Adrenal gland (tissue), 12 donors: Measurements from ENCODE around the gene SLC22A4. TPM values are rescaled to one million over a fixed set of nuclear protein-coding genes. Genes with fewer than 3 reads are reported as not detected.

Source experiments
- DNase-seq, 7 donors: peaks; one replicate each; pipeline ENCODE4 v3.0.0-alpha.2; 2019 to 2020
- H3K27ac ChIP-seq, 5 donors: fragments of 200-600 bp; sonication (generic) in 4 of 5; 1 replicate in 3 of 5; 2 replicates in 2 of 5; pipeline versions ENCODE4 v1.5.1 to v1.8.0; 2016 to 2020; ENCODE audit warnings: mild to moderate bottlenecking in 1 of 5
- H3K27me3 ChIP-seq: fragments of 200-600 bp; 2 replicates; pipeline ENCODE4 v1.8.0; 2021
- H3K36me3 ChIP-seq, 2 donors: fragments of 200-600 bp; replicated peaks in 1 of 2; 1 replicate in 1 of 2; 2 replicates in 1 of 2; pipeline versions ENCODE4 v1.5.1 to v1.8.0; 2018 to 2022
- H3K4me1 ChIP-seq, 2 donors: fragments of 200-600 bp; replicated peaks in 1 of 2; 1 replicate in 1 of 2; 2 replicates in 1 of 2; pipeline versions ENCODE4 v1.5.1 to v1.8.0; 2018 to 2021
- H3K4me3 ChIP-seq, 4 donors: fragments of 200-600 bp; sonication (generic) in 3 of 4; one replicate each; pipeline ENCODE4 v1.5.1; 2016 to 2018
- H3K9me3 ChIP-seq, 3 donors: fragments of 200-600 bp; sonication (generic) in 1 of 3; replicated peaks in 1 of 3; 1 replicate in 2 of 3; 2 replicates in 1 of 3; pipeline versions ENCODE4 v1.5.1 to v1.8.0; 2016 to 2021
- POLR2A ChIP-seq, 2 donors: fragments of 450-650 bp; IDR thresholded peaks; one replicate each; pipeline ENCODE4 v1.6.1; 2017; ENCODE audit warnings: antibody characterized with exemption in 2 of 2, mild to moderate bottlenecking in 2 of 2, moderate library complexity in 1 of 2
- WGBS, 4 donors: extraction: QIAGEN DNeasy Blood & Tissue Kit in 2 of 4; methylation state at CpG; one replicate each; pipeline versions ENCODE4 v1.1.5 to v1.1.7; 2013 to 2017; 5-methylcytosine and 5-hydroxymethylcytosine counted together
- intact Hi-C, 2 donors: fragments of 100-400 bp; cut with DNase I; formaldehyde crosslinking; loops; one replicate each; pipeline versions ENCODE4 v1.14.1 to v1.15.0; 2022 to 2023
- polyA plus RNA-seq, 3 donors: library from polyadenylated mRNA; stranded (reverse); fragments of 200-250 nt in 2 of 3; fragments of 350-450 nt in 1 of 3; fragmentation: Illumina TruSeq in 1 of 3; extraction: RNeasy Lipid Tissue Mini Kit (QIAGEN cat#74804) in 1 of 3; gene quantifications; one replicate each; pipeline ENCODE4 v1.2.3, GENCODE V29; 2013 to 2014
- total RNA-seq, 9 donors: library from RNA; depleted of rRNA in 4 of 9; stranded (reverse); fragments of >200 nt in 4 of 9; fragments of 120-200 nt in 1 of 9; fragmentation: NEBNext Ultra II Directional in 1 of 9; extraction: Animal tissue kit (Norgen Biotek cat#: 25700) in 1 of 9; gene quantifications; one replicate each; pipeline versions ENCODE4 v1.1.0 to v1.2.4, GENCODE V29; 2013 to 2023
- TF ChIP-seq, protein P1 (sequence below), 6 experiments: fragments of 450-650 bp in 4 of 6; fragments of 200-600 bp in 2 of 6; sonication (generic) in 1 of 6; IDR thresholded peaks; 1 replicate in 5 of 6; 2 replicates in 1 of 6; pipeline versions ENCODE4 v1.5.1 to v1.8.0; 2016 to 2021; ENCODE audit warnings: antibody characterized with exemption in 6 of 6, mild to moderate bottlenecking in 2 of 6, moderate library complexity in 1 of 6
- donor health status: healthy with polysubstance abuse.
- donor health status: Bipolar disorder and iron deficiency.
- donor health status: DM: yes; HTN: yes; CAD: no.
- donor health status: DM: no; HTN: no; CAD: no.
- donor health status: DM: no; HTN: no; CAD: no.
- donor health status: DM: yes; HTN: yes; CAD: no.

SLC22A4 gene
- total and polyA plus RNA-seq, 12 donors = 1.4 to 8.2 (median 3.2) TPM

DNA sequence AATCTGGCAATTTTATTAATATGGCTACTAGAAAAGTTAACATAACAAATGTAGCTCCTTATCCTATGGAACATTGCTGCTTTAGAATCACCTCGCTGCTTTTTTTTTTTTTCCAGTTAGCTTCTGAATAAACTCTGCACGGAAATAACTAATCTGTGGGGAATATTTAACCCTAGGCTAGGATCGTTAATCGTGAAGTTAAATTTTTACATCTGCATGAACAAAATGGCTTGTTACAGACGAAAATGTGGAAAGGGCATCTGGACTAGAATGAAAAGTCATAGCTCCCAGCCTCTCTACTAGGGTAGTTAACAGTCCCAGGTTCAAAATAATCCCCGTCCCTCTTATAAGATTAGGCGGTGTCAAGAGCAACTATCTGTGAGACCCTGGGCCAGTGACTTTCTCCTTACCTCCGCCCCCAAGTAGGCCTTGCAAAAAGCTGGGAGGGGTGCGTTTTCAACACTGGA lies 74.8 kb downstream of the SLC22A4 start:
- 9 to 13% (median 11%) methylated on average over 7 to 9 of the region's 9 CpGs for WGBS, 4 donors
- H3K27ac ChIP-seq = peak overlapping the region in 4 of 5 donors; percentile 73 to 91 (median 88)
- intact Hi-C loops = loop anchor here in 1 of 2 donors (10.0 kb wide), 1 partner anchor 74 kb away; the partner anchor contains the start of gene SLC22A4
- H3K4me3 ChIP-seq = peak overlapping the region; percentile 2 to 75 (median 67)
- H3K36me3 ChIP-seq = no peaks in the 10 kb centered on the region
- peaks cover 23 to 47% of the 10 kb centered on the region in 2 donors for H3K4me1 ChIP-seq
- H3K27me3 ChIP-seq = no peaks in the 10 kb centered on the region
- TF ChIP-seq POLR2A (IDR thresholded peaks at IDR 0.05) = no peak
- TF ChIP-seq, protein P1, sequence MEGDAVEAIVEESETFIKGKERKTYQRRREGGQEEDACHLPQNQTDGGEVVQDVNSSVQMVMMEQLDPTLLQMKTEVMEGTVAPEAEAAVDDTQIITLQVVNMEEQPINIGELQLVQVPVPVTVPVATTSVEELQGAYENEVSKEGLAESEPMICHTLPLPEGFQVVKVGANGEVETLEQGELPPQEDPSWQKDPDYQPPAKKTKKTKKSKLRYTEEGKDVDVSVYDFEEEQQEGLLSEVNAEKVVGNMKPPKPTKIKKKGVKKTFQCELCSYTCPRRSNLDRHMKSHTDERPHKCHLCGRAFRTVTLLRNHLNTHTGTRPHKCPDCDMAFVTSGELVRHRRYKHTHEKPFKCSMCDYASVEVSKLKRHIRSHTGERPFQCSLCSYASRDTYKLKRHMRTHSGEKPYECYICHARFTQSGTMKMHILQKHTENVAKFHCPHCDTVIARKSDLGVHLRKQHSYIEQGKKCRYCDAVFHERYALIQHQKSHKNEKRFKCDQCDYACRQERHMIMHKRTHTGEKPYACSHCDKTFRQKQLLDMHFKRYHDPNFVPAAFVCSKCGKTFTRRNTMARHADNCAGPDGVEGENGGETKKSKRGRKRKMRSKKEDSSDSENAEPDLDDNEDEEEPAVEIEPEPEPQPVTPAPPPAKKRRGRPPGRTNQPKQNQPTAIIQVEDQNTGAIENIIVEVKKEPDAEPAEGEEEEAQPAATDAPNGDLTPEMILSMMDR (IDR thresholded peaks at IDR 0.05) = no peak
- DNase-seq = no peak
- no peaks in the 10 kb centered on the region for H3K9me3 ChIP-seq

DNA sequence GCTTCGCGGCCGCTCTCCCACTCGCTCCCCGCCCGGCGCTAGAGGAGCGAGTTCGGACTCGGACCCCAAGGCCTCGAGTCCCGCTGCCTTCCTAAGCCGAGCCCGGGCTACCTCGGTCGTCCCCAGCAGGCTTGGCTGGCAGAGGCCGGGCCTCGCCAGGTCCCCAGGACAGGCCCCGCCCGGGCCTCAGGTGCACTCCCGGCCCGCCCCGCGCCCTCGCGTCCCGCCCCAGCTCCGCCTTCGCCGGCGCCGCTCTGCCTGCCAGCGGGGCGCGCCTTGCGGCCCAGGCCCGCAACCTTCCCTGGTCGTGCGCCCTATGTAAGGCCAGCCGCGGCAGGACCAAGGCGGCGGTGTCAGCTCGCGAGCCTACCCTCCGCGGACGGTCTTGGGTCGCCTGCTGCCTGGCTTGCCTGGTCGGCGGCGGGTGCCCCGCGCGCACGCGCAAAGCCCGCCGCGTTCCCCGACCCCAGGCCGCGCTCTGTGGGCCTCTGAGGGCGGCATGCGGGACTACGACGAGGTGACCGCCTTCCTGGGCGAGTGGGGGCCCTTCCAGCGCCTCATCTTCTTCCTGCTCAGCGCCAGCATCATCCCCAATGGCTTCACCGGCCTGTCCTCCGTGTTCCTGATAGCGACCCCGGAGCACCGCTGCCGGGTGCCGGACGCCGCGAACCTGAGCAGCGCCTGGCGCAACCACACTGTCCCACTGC lies 75.4 kb downstream of the SLC22A4 start, which contains the start of gene SLC22A5:
TSS of gene SLC22A5 (plus strand) at position 237 of the 707 bp plus-strand sequence. CDS start at position 500, 263 bp downstream.
- peaks cover 20 to 41% of the 10 kb centered on the region in 2 donors for H3K4me1 ChIP-seq
- 0 to 3% (median 0%) methylated on average over 8 to 83 of the region's 83 CpGs for WGBS, 4 donors
- no peaks in the 10 kb centered on the region for H3K27me3 ChIP-seq
- peak within 1 kb of the TSS; percentile 2 to 75 (median 67) for H3K4me3 ChIP-seq
- peak; percentile 53 to 75 for TF ChIP-seq POLR2A (IDR thresholded peaks at IDR 0.05)
- TF ChIP-seq, protein P1 (IDR thresholded peaks at IDR 0.05) = peak in 1 of 6 experiments; percentile 14
- peak; percentile 61 to 78 (median 73) for DNase-seq
- H3K27ac ChIP-seq = peak within 1 kb of the TSS; percentile 30 to 91 (median 86)
- no peaks in the 10 kb centered on the region for H3K36me3 ChIP-seq
- H3K9me3 ChIP-seq = no peaks in the 10 kb centered on the region
- intact Hi-C loops = loop anchor here in 1 of 2 donors (10.0 kb wide), 1 partner anchor 75 kb away; the partner anchor contains the start of gene SLC22A4

DNA sequence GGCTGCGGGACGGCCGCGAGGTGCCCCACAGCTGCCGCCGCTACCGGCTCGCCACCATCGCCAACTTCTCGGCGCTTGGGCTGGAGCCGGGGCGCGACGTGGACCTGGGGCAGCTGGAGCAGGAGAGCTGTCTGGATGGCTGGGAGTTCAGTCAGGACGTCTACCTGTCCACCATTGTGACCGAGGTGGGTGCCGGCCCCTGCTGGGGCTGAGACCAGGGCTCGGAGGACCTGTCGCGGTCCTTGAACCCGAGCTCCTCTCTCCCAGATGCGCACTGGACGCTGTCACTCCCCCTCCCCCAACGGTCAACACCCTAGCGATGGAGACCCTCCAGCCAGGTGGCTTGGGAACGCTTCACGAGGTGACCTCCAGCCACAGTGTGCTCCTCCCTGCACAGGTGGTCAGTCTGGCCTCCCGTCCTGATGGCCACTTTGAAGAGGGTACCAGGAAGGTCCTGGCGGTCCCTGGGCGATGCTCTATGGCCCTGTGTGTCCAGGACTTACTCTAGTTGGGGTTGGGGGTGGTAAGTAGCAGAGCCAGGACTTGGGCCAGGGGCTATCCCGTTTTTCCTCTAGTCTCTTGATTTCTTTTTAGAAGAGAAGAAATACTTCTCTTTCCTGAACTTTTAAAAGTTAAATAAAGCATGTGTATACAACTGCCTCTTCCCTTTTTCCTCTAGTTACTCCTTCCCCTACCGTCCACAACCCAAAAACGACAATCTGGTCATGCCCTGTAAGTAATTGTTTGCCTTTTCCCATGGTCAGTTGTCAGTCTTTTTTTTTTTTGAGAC lies 76.2 kb downstream of the SLC22A4 start:
- no peaks in the 10 kb centered on the region for H3K36me3 ChIP-seq
- intact Hi-C loops = no loop called here
- peaks cover 18 to 38% of the 10 kb centered on the region in 2 donors for H3K4me1 ChIP-seq
- TF ChIP-seq, protein P1 (IDR thresholded peaks at IDR 0.05) = no peak
- TF ChIP-seq POLR2A (IDR thresholded peaks at IDR 0.05) = no peak
- no peaks in the 10 kb centered on the region for H3K27me3 ChIP-seq
- H3K9me3 ChIP-seq = no peaks in the 10 kb centered on the region
- peak overlapping the region; percentile 2 to 75 (median 67) for H3K4me3 ChIP-seq
- H3K27ac ChIP-seq = peak overlapping the region in 4 of 5 donors; percentile 73 to 91 (median 88)
- WGBS, 4 donors = 17 to 67% (median 45%) methylated on average over 6 to 34 of the region's 34 CpGs
- peak in 2 of 7 donors; percentile 25 to 35 for DNase-seq
